ENCODE measurements around the gene PRMT3.
A peak's percentile ranks its signal among the peaks of the same experiment; 100 is the strongest.

The PRMT3 gene

GRCh38 chr11:20387261-20388095 lies at the start of gene PRMT3:
PRMT3 (plus strand) TSS chr11:20387716; CDS start chr11:20387747, 31 bp downstream.
- no peak for TF ChIP-seq CTCF (IDR thresholded peaks at IDR 0.05; ENCODE audit: borderline replicate concordance, insufficient read depth, low read depth, low read length)

GRCh38 chr11:20342347-20343141 lies 45.0 kb upstream of the PRMT3 start:
- H3K4me3 ChIP-seq (ENCODE audit: low read depth, low read length), result no peak overlapping the region

More at GRCh38 chr11:20387261-20388095, at the start of gene PRMT3:
- peak within 1 kb of the TSS; percentile 76 for H3K4me3 ChIP-seq (ENCODE audit: low read depth, low read length)

GRCh38 chr11:20351136-20351535 lies 36.4 kb upstream of the PRMT3 start:
- no peak for TF ChIP-seq CTCF (IDR thresholded peaks at IDR 0.05; ENCODE audit: borderline replicate concordance, insufficient read depth, low read depth, low read length)
- H3K4me3 ChIP-seq (ENCODE audit: low read depth, low read length), result no peak overlapping the region

More at GRCh38 chr11:20342347-20343141, 45.0 kb upstream of the PRMT3 start:
- TF ChIP-seq CTCF (IDR thresholded peaks at IDR 0.05; ENCODE audit: borderline replicate concordance, insufficient read depth, low read depth, low read length), result no peak

GRCh38 chr11:20351751-20352262 lies 35.7 kb upstream of the PRMT3 start:
- no peak overlapping the region for H3K4me3 ChIP-seq (ENCODE audit: low read depth, low read length)
- TF ChIP-seq CTCF (IDR thresholded peaks at IDR 0.05; ENCODE audit: borderline replicate concordance, insufficient read depth, low read depth, low read length), result no peak

- no peak overlapping the region for H3K4me3 ChIP-seq (ENCODE audit: low read depth, low read length)
- TF ChIP-seq CTCF (IDR thresholded peaks at IDR 0.05; ENCODE audit: borderline replicate concordance, insufficient read depth, low read depth, low read length), result peak; percentile 70
Observed at GRCh38 chr11:20353829-20354434, 33.6 kb upstream of the PRMT3 start.

GRCh38 chr11:20355221-20356219 lies 32.0 kb upstream of the PRMT3 start:
- no peak overlapping the region for H3K4me3 ChIP-seq (ENCODE audit: low read depth, low read length)
- peak; percentile 62 for TF ChIP-seq CTCF (IDR thresholded peaks at IDR 0.05; ENCODE audit: borderline replicate concordance, insufficient read depth, low read depth, low read length)
